ENCODE measurements around the gene AKT1.

Gene AKT1

DNA sequence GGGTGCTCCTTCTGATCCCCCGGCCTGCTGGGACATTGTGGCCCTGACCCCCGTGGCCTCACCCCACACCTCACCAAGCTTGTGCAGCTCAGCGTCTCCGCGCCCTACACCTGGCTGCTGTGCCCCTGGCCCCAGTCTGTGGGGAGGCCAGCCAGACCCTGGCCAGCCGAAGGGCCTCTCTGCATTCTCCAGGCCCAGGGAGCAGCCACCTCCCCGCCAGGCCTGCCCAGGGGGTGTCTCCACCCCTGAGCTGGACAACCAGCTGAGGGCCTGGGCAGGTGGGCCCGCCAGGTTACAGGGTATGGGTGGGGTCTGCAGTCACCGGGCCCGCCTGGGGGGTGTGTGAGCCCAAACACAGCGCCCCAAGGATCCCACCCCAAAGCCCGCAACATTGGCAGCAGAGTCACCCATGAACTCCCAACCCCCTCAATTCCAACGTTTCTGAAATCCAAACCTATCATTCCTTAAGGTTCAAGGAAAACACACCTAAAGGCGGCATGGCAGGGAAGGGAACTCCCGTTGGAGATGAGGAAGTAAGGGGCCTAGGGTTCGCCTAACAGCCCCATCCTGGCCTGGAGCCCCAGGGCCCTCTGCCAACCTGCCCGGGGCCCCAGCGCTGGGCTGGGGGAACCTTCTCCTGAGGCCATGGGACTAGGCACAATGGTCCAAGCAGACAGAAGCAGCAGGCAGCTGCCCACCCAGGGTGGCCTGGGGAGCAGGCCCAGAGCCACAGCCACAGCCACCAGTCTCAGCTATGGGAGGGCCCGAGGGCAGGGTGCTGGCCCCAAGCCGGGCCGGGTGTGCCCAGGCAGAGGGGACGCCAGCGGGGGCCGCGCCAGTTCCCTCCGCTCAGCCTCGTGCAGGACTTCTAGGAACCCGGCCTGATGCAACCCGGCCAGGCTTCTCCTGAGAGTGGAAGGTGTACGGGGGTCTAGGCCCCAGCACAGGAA, 8.5 kb downstream of the AKT1 start:
- H3K4me3 ChIP-seq (ENCODE audit: low read depth, low read length), result no peak overlapping the region
- TF ChIP-seq, protein P1, sequence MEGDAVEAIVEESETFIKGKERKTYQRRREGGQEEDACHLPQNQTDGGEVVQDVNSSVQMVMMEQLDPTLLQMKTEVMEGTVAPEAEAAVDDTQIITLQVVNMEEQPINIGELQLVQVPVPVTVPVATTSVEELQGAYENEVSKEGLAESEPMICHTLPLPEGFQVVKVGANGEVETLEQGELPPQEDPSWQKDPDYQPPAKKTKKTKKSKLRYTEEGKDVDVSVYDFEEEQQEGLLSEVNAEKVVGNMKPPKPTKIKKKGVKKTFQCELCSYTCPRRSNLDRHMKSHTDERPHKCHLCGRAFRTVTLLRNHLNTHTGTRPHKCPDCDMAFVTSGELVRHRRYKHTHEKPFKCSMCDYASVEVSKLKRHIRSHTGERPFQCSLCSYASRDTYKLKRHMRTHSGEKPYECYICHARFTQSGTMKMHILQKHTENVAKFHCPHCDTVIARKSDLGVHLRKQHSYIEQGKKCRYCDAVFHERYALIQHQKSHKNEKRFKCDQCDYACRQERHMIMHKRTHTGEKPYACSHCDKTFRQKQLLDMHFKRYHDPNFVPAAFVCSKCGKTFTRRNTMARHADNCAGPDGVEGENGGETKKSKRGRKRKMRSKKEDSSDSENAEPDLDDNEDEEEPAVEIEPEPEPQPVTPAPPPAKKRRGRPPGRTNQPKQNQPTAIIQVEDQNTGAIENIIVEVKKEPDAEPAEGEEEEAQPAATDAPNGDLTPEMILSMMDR (IDR thresholded peaks at IDR 0.05; ENCODE audit: low read depth, low read length, missing control alignments), result no peak

DNA sequence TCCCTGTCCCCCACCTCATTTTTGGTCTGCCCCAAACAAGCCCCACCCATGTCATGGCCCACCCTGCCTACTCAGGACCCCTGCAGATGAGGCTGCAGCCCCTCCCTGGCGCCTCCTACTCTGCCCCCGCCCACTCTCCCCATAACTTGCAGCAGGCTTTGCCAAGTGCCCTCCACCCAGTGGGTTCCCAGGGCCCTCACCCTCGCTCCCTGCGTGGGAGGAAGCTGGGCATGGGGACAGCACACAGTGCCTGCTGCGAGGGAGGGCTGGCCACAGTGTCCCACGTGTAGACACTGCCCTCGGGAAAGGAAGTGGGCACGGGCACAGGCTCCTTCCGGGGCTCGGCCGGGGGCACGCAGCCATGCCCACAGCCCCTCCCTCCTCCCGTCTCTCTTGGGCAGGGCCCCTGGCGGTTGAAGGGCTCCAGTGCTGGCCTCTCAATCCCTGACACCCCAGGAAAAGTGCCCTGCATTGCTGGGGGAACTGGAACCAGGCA, 9.4 kb downstream of the AKT1 start:
- no peak for DNase-seq (ENCODE audit: low read depth)
- TF ChIP-seq, protein P1 (IDR thresholded peaks at IDR 0.05; ENCODE audit: low read depth, low read length, missing control alignments), result no peak
- no peak overlapping the region for H3K4me3 ChIP-seq (ENCODE audit: low read depth, low read length)

More for the DNA sequence above, 8.5 kb downstream of the AKT1 start:
- no peak for DNase-seq (ENCODE audit: low read depth)

DNA sequence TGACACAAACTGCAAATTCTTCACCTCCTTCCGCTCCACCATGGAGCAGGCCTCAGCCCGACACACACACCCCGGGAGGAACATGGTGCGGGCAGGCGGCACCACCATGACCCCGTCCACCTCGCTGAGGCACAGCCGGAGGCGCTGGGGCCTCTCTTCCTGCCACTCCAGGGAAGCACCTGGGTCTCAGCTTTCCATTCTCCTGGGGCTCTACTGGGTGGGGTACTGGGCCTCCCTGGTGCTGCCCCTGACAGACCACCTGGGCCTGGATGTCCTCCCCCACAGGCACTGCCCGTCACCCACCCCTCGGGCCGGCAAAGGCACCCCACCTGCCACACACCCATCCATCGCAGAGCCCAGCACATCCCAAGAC, 9.9 kb downstream of the AKT1 start:
- H3K4me3 ChIP-seq (ENCODE audit: low read depth, low read length), result no peak overlapping the region
- TF ChIP-seq, protein P1 (IDR thresholded peaks at IDR 0.05; ENCODE audit: low read depth, low read length, missing control alignments), result no peak
- DNase-seq (ENCODE audit: low read depth), result no peak

DNA sequence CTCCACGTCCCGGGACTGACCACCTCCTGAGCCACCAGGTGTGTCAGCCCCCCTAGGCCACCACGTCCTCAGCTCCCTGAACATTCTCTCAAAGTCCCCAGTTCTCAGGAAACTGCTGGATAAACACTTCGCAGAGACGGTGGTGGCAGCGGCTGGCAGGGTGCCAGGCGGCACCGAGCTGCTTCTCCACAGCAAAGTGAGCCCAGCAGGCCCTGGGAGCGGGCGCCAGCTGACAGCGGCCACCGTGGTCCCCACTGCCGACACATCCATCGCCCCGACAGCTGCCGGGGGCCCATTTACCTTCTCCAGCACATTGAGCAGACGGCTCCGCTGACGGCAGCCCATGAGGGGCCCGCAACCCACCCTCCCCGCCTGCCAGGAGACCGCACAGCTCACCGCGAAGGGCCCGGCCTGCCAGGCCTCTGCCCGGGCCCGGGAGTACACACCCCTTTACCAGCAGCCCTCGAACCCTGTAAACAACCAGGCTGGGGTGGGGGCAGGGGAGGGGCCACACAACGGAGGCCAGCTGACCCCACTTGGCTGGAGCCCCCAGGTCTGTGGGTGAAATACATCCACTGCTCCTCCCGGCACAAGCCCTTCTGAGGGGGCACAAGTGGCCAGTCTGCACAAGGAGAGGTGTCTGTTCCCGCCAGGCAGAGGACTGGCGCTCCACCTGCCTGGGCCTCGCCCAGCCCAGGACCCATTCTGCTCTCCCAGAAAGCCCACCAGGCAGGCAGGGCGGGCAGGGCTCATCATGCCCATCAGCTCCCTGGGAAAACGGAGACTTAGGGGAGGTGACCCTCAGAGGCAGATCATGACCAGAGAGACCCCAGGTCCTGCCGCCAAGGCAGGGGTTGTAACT, 10.5 kb downstream of the AKT1 start:
- DNase-seq (ENCODE audit: low read depth), result no peak
- TF ChIP-seq, protein P1 (IDR thresholded peaks at IDR 0.05; ENCODE audit: low read depth, low read length, missing control alignments), result no peak
- no peak overlapping the region for H3K4me3 ChIP-seq (ENCODE audit: low read depth, low read length)

DNA sequence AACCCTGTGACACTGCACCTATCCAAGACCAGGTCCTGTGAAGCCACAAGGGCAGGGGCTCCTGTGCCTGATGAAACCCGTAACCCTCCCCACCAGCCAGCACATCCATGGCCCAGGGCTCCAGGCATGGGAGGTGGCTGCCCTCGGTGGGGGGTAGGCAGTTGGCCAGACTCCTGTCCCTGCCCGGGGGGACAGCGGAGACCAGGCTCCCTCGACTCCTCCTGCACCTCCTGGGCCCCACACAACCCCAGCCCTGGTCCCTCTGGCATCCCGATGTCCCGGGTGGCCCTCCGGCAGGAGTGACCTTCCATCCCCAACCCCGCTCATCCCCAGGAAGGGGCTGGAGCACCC, 11.4 kb downstream of the AKT1 start:
- TF ChIP-seq, protein P1 (IDR thresholded peaks at IDR 0.05; ENCODE audit: low read depth, low read length, missing control alignments), result no peak
- no peak overlapping the region for H3K4me3 ChIP-seq (ENCODE audit: low read depth, low read length)
- no peak for DNase-seq (ENCODE audit: low read depth)

DNA sequence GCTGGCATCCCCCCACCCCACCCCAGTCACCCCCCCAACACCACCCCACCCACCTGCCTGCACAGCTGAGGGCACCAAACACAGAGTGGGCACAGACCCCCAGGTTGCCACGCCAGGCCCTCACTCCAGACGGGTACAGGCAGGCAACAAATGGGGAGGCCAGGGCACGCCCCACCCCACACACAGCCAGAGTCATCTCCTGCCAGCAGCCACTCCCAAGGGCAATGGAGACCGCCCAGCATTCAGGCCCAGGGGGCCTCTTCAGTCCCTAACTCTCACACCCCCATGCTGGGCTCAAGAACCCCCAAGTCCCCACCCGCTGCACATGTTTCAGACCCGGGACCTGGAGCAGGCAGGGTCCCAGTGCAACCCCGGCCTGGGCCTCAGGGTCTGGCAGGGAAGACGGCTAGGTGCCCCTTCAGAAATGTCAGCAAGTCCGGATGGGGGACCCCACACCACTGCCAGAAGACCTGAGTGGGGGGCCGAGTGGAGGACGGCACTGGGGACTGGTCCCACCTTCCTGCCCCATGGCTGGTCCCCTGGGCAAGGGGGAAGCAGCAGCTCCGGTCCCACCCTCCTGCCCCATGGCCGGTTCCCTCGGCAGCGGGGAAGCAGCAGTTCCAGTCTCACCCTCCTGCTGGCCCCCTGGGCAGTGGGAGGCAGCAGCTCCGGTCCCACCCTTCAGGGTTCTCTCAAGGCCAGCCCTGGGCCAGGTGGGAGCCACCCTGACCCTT, 11.9 kb downstream of the AKT1 start:
- no peak for DNase-seq (ENCODE audit: low read depth)
- no peak overlapping the region for H3K4me3 ChIP-seq (ENCODE audit: low read depth, low read length)
- TF ChIP-seq, protein P1 (IDR thresholded peaks at IDR 0.05; ENCODE audit: low read depth, low read length, missing control alignments), result no peak

Data from GM12864 (cell line).